Activated CD4-positive, alpha-beta T cell treated with anti-CD3 and anti-CD28 coated beads, Interleukin-2, amount 10 ng/mL, durations not matched to agents 7 days and 5 days (primary cell): Measurements from ENCODE around the gene FUBP3. TPM values are rescaled to one million over a fixed set of nuclear protein-coding genes. Genes with fewer than 3 reads are reported as not detected.

ENCODE experiments used
- CTCF ChIA-PET: fragments of 350-600 bp; sonication (Branson Sonifier 250); formaldehyde crosslinking; loops from one replicate; lab custom pipeline; 2021; ENCODE audit warnings: antibody characterized with exemption; lab: Charles Lee
- POLR2A ChIA-PET: fragments of 350-600 bp; sonication (Branson Sonifier 250); formaldehyde crosslinking; loops from one replicate; lab custom pipeline; 2021; ENCODE audit warnings: antibody characterized with exemption; lab: Charles Lee
- DNase-seq: peaks from one replicate; pipeline ENCODE4 v3.0.0-alpha.2; 2020
- H3K27ac Mint-ChIP-seq: one replicate; pipeline ENCODE4 v1.8.0; 2021; ENCODE audit warnings: mild to moderate bottlenecking, moderate library complexity, mixed read lengths
- H3K27me3 Mint-ChIP-seq: one replicate; pipeline ENCODE4 v1.8.0; 2021; ENCODE audit warnings: mixed read lengths
- H3K36me3 Mint-ChIP-seq: one replicate; pipeline ENCODE4 v1.8.0; 2021; ENCODE audit warnings: low read depth, mixed read lengths
- H3K4me1 Mint-ChIP-seq: one replicate; pipeline ENCODE4 v1.8.0; 2021; ENCODE audit warnings: mixed read lengths
- H3K4me3 Mint-ChIP-seq: one replicate; pipeline ENCODE4 v1.8.0; 2021; ENCODE audit warnings: mild to moderate bottlenecking, moderate library complexity, mixed read lengths
- H3K9me3 Mint-ChIP-seq: one replicate; pipeline ENCODE4 v1.8.0; 2021; ENCODE audit warnings: mixed read lengths
- total RNA-seq, 2 experiments: library from RNA; stranded (reverse); gene quantifications; one replicate each; pipeline ENCODE4 v1.2.3, GENCODE V29; 2021

FUBP3 gene
- total RNA-seq, 2 experiments from 2014 or later, result 34.2 to 34.5 TPM

DNA sequence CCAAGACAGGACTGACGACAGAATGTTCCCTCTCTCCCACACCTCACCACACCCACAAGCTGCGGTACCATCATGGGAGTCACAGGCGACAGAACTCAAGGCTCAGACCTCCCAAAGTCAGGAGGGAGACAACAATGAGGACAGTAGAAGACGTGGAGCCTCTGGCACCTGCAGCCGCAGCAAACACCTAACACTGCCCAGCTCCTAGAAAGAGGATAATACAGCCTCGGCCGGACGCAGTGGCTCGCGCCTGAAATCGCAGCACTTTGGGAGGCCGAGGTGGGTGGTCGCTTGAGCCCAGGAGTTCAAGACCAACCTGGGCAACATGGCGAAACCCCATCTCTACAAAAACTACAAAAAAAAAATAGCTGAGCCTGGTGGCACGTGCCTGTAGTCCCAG lies 71.8 kb downstream of the FUBP3 start:
- Mint-ChIP-seq H3K9me3 (peaks cover 2% of the 10 kb centered on the region), H3K4me3 (no peak overlapping the region), H3K4me1 (no peaks in the 10 kb centered on the region), H3K27me3 (peaks cover 10% of the 10 kb centered on the region), H3K27ac (no peak overlapping the region), H3K36me3 (no peaks in the 10 kb centered on the region)
- ChIA-PET CTCF (no interaction called here), POLR2A (no interaction called here)
- DNase-seq, result no peak

DNA sequence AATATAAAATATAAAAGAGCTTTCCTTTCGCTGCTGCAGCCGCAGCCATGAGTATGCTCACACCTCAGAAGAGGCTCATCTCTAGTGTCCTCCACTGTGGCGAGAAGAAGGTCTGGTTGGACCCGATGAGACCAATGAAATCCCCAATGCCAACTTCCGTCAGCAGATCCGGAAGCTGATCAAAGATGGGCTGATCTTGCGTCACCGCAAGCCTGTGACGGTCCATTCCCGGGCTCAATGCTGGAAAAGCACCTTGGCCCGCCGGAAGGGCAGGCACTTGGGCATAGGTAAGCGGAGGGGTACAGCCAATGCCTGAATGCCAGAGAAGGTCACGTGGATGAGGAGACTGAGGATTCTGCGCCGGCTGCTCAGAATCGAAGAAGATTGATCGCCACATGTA lies 72.4 kb downstream of the FUBP3 start:
- H3K27me3 Mint-ChIP-seq, result peaks cover 13% of the 10 kb centered on the region
- CTCF ChIA-PET, result no interaction called here
- POLR2A ChIA-PET, result no interaction called here
- H3K4me1 Mint-ChIP-seq, result no peaks in the 10 kb centered on the region
- H3K27ac Mint-ChIP-seq, result no peak overlapping the region
- DNase-seq, result no peak
- H3K4me3 Mint-ChIP-seq, result no peak overlapping the region
- peaks cover 2% of the 10 kb centered on the region for H3K9me3 Mint-ChIP-seq
- no peaks in the 10 kb centered on the region for H3K36me3 Mint-ChIP-seq

DNA sequence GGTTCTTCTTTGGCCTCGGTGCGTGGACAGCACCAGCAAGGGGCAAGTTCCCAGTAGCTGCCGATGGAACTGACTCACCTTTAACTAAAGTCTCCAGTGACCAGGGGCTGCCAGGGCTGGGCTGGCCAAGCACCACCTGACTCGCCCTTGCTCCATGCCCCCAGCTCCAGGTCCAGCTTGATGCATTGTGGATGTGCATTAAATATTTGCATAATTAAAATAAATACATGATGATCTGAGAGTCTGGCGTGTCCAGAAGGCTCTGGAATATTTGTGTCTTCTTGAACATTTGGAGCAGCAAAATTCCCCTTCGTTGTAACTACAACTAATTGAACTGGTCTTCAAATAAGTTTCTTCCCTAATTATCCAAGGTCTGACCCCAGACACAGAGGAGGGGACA lies 75.5 kb downstream of the FUBP3 start:
- Mint-ChIP-seq H3K36me3 (no peaks in the 10 kb centered on the region), H3K4me1 (peaks cover 4% of the 10 kb centered on the region), H3K9me3 (no peaks in the 10 kb centered on the region), H3K27me3 (peaks cover 39% of the 10 kb centered on the region), H3K27ac (no peak overlapping the region), H3K4me3 (no peak overlapping the region)
- DNase-seq, result no peak
- CTCF ChIA-PET, result interaction anchor here (0.5 kb wide), 1 partner anchor 871 kb away, joined by 4 read pairs; no protein-coding TSS in a partner anchor
- POLR2A ChIA-PET, result no interaction called here

DNA sequence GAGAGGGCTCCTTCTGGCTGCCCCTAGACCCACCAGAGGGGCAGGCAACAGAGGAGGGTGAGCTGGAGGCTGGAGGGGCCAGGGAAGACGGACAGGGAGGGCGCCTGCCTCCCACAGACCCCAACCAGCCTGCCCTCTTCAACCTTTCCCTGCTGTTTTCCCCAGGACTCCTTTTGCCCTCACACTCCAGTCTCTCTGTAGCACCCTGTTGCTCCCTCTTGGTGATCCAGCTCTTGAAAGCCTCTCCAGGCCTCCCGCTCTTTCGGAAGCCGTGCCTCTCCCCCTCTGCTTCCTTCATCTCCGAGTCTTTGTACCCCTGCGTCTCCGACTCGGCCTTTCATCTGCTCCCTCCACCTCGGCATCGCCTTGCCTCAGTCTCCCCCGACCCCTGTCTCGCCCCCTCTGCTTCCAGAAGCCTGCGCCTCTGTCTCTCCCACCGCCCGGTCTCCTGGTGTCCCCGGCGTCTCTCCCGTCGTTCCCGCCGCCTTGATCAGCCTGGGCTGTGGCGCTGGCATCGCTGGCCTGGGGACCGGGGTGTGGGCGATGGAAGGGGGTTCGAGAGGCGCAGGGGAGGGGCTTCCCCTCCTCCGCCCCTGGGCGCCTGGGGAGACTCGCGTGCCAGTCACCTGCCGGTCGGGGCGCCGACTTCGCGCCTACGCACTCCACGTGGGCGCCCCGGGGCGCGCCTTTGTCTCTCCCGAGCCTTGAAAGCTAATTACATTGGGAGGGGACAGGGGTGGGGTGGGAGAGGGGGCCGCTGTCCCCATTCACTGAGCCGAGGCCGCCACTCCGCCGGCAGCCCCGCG lies 79.7 kb downstream of the FUBP3 start:
- no peak overlapping the region for H3K27ac Mint-ChIP-seq
- no peak overlapping the region for H3K4me3 Mint-ChIP-seq
- H3K9me3 Mint-ChIP-seq, result no peaks in the 10 kb centered on the region
- ChIA-PET POLR2A (no interaction called here), CTCF (no interaction called here)
- peaks cover 8% of the 10 kb centered on the region for H3K4me1 Mint-ChIP-seq
- H3K27me3 Mint-ChIP-seq, result peaks cover 67% of the 10 kb centered on the region
- H3K36me3 Mint-ChIP-seq, result no peaks in the 10 kb centered on the region
- no peak for DNase-seq

DNA sequence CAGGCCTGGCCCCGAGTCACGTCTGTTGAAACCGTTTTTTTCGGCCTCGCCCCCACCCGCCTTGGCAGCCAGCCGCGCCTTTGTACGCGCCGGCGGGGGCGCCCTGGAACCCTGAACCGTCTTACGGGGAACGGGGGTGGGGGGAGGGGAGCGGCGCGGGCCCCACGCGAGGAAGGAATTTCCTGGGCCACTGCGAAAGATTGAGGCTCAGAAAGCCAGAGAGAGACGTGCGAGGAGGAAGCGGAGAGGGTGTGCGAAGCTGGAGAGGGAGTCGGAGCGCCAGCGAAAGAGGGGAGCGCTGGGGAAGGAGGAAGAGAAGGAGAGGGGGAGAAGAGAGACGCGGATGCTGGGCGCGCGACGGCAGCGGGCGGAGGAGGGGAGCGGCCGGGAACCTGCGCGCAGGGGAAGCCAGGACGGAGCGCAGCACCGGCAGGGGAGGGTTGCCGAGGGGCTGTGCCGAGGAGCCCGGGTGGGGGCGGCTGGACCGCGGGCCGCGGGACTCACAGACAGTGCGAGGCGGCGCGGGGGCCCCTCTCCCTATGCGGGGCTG lies 80.4 kb downstream of the FUBP3 start:
- no peaks in the 10 kb centered on the region for H3K36me3 Mint-ChIP-seq
- H3K27me3 Mint-ChIP-seq, result peaks cover 72% of the 10 kb centered on the region
- H3K27ac Mint-ChIP-seq, result no peak overlapping the region
- no peak for DNase-seq
- CTCF ChIA-PET, result no interaction called here
- POLR2A ChIA-PET, result no interaction called here
- H3K4me3 Mint-ChIP-seq, result no peak overlapping the region
- peaks cover 8% of the 10 kb centered on the region for H3K4me1 Mint-ChIP-seq
- H3K9me3 Mint-ChIP-seq, result no peaks in the 10 kb centered on the region

DNA sequence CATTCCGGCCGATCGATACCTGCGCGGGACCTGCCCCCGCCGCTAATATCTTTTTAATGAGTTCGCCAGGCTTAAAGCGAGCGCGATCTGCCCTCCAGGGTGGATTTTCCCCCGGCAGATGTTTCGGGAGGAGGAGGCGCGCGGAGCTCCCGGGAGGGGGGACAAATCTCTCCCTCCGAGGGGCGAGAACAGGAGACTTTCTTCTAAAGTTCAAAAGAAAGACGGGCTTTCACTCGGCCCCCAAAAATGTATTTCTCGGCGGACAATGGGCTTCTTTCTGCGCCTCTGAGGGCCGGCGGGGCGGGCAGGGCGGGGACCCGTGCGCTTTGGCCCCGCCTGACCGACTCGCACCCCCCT lies 80.9 kb downstream of the FUBP3 start:
- CTCF ChIA-PET, result no interaction called here
- Mint-ChIP-seq H3K36me3 (peaks cover under 1% of the 10 kb centered on the region), H3K9me3 (no peaks in the 10 kb centered on the region), H3K27ac (no peak overlapping the region), H3K27me3 (peaks cover 76% of the 10 kb centered on the region), H3K4me1 (peaks cover 9% of the 10 kb centered on the region), H3K4me3 (no peak overlapping the region)
- POLR2A ChIA-PET, result no interaction called here
- no peak for DNase-seq

DNA sequence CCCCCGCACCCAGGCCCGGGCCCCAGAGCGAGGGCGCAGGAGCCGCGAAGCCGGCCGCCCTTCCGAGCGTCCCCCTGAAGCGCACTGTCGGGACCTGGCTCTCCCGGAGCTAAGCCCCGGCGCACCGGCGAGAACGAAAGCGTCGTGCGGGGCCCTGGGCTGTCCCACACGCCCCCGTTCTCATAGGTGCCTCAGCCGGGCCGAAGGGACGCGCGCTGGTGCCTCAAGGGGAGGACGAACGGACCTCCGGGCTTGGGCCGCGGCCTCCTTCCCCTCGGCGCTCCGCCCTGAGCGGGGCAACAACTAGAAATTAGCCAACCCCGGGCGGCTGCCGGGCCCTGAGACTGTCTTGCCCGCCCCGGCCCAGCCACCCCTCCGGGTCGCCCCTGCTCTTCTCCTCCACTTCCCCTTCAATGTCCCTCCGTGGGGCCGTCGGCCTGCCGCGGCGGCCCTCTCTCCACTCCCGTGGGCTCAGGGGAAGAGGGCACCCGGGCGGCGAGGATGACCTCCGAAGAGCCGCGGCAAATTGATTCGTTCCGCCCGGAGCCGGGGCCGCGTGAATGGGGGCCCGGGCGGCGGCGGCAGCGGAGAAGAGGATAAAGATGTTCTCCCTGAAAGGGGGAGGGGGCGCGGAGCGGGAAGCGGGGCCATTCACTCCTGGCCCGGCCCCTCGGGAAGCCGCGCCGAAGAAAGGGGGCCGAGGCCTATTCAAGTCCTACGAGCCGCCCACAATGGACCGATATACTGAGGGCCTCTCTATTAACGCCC lies 81.5 kb downstream of the FUBP3 start:
- peaks cover 75% of the 10 kb centered on the region for H3K27me3 Mint-ChIP-seq
- peaks cover 11% of the 10 kb centered on the region for H3K4me1 Mint-ChIP-seq
- no peak overlapping the region for H3K4me3 Mint-ChIP-seq
- DNase-seq, result no peak
- no peaks in the 10 kb centered on the region for H3K9me3 Mint-ChIP-seq
- H3K27ac Mint-ChIP-seq, result no peak overlapping the region
- CTCF ChIA-PET, result no interaction called here
- POLR2A ChIA-PET, result no interaction called here
- H3K36me3 Mint-ChIP-seq, result peaks cover 3% of the 10 kb centered on the region

DNA sequence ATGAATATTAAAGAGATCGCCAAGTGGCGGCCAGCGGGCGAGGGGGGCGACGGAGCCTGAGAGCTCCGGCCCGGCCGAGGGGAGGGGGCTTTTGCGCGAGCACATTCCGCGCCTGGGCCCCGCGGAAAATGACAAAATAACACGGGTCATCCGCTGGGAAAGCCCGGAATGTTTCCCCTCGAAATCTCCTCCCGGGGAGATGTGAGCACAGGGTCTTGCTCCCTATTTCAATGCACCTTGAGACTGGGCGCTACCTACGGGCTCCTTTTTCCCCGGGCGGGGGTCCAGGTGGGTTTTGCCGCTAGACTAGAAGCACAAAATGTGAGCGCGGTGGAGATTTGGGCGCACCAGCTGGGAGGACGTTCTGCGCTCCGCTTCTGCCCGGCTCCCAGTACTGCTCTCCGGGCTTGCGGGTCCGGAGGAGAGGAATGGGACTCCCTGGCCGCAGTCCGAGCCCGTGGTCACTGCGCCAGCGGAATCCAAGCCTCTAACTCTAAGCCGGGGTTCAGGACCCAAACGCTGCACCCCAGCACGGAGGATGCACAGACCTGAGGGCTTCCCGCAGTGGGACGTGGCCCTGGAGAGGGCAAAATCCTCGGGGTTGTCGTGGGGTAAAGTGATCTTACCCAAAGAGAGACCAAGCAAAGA lies 82.2 kb downstream of the FUBP3 start:
- Mint-ChIP-seq H3K9me3 (no peaks in the 10 kb centered on the region), H3K4me3 (no peak overlapping the region), H3K27ac (no peak overlapping the region), H3K4me1 (peaks cover 11% of the 10 kb centered on the region), H3K27me3 (peaks cover 75% of the 10 kb centered on the region), H3K36me3 (peaks cover 3% of the 10 kb centered on the region)
- DNase-seq, result no peak
- POLR2A ChIA-PET, result no interaction called here
- CTCF ChIA-PET, result no interaction called here

DNA sequence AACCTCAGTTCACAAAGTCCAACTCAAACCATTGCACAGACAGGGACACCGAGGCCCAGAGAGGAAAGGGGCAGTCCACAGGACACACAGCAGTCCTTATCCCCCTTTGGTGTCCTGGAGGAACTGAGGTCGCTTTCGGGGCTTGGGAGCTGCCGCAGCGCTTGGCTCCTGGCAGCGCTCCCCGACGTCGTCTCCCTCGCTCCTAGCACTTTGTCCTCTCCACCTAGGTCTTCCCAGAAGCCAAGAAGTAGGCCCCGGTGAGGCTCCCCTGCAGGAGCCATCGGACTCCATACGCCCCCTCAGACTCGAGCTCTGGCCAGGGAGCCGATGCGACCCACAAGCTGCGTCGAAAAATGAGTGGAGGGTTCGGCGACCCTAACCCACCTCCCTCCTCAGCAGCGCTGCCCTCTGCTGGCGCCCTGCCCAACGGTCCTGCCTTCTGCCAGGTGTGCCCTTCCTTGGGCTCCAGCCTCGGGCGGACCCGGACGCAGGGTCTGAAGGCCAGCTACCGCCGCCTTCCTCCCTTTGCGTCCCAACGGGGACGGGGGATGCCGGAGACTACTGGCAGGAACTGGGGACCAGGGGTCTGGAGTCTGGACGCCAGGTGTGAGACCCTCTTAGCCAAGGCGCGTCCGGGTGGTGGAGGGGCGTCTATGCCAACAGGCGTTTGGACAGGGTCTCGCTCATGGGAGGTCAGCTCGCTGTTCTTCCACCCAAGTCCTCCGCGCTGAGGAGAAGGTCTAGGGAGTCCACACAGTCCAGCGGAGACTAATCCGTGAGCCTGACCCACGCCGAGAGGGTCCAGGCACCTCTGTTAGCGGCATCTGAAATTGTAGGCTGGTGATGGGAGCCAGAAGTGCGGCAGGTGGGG lies 83.0 kb downstream of the FUBP3 start:
- Mint-ChIP-seq H3K4me3 (no peak overlapping the region), H3K27ac (peak overlapping the region; percentile 71), H3K36me3 (peaks cover 3% of the 10 kb centered on the region), H3K4me1 (peaks cover 11% of the 10 kb centered on the region), H3K27me3 (peaks cover 74% of the 10 kb centered on the region), H3K9me3 (no peaks in the 10 kb centered on the region)
- DNase-seq, result no peak
- ChIA-PET CTCF (interaction anchor here (0.6 kb wide), 2 partner anchors 389 to 396 kb away, joined by 3 read pairs; no protein-coding TSS in a partner anchor), POLR2A (no interaction called here)

DNA sequence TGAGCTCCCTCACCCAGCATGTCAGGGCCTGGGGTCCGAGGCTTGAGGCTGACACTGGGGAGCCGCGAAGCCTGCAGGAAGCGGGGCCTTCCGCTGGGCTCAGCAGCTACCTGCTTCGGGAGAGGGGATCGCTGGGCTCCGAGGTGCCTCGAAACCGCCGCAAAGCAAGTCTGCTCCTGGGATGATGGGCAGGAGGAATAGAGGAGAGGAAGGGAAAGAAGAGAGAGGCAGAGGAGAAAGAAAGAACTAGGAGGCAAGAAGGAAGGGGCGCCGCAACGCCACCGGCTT lies 83.5 kb downstream of the FUBP3 start:
- CTCF ChIA-PET, result interaction anchor here (0.6 kb wide), 2 partner anchors 390 to 396 kb away, joined by 3 read pairs; no protein-coding TSS in a partner anchor

DNA sequence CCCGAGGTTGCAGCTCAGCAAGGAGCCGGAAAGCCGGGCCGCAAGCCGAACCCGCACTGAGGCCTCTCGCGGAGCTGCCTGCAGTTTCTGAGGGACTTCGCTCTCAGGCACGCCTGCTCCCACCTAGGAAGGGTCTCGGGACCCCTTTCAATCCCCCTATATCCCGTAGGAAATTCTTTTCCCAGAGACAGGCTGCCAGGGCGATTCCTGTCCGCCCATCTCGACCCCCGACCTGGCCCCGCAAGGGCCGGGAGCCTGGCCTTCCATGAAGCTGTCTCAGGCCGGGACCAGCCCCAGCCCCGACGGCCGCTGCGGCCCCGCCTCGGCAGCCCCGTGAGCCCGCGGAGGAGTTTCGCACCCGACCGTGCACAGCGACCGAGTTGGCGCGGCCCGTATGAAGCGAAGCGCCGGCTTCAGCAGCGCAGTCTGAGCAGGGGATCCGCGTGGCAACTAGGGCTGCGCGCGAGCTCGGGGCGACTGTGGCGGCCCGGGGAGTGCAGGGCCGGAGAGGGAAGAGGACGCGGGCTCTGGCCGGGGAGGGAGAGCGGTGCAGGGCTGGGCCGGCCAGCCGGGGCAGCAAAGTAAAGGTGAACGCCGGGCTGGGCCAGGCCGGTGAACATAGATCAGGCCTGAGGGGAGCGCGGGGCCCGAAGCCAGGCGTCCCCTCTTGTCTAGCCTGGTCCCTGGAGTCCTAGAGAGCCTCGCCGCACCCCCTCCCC lies 84.0 kb downstream of the FUBP3 start:
- Mint-ChIP-seq H3K27ac (peak overlapping the region; percentile 50), H3K27me3 (peaks cover 73% of the 10 kb centered on the region)
- POLR2A ChIA-PET, result no interaction called here

More for the DNA sequence above, 83.5 kb downstream of the FUBP3 start:
- peak overlapping the region; percentile 71 for H3K27ac Mint-ChIP-seq
- H3K27me3 Mint-ChIP-seq, result peaks cover 73% of the 10 kb centered on the region
- H3K4me3 Mint-ChIP-seq, result no peak overlapping the region
- POLR2A ChIA-PET, result no interaction called here
- H3K9me3 Mint-ChIP-seq, result no peaks in the 10 kb centered on the region
- H3K4me1 Mint-ChIP-seq, result peaks cover 11% of the 10 kb centered on the region
- no peak for DNase-seq
- peaks cover 3% of the 10 kb centered on the region for H3K36me3 Mint-ChIP-seq

DNA sequence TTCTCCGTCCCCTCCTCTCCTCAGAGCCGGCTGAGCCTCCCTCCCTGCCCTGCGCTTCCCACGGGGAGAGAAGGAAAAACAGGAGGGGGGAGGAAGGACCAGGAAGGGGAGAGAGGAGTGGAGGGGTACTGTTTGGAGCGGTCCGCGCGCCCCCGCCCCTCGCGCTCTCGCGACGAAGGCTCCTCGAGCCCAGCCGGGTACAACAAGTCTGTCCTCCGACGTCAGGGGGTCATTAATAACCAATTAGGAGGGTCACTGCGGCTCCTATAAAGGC lies 84.5 kb downstream of the FUBP3 start:
- Mint-ChIP-seq H3K36me3 (peaks cover 3% of the 10 kb centered on the region), H3K9me3 (no peaks in the 10 kb centered on the region), H3K27ac (no peak overlapping the region), H3K4me1 (peaks cover 8% of the 10 kb centered on the region), H3K27me3 (peaks cover 71% of the 10 kb centered on the region), H3K4me3 (no peak overlapping the region)
- DNase-seq, result no peak
- ChIA-PET CTCF (no interaction called here), POLR2A (no interaction called here)

More for the DNA sequence above, 84.0 kb downstream of the FUBP3 start:
- Mint-ChIP-seq H3K36me3 (peaks cover 3% of the 10 kb centered on the region), H3K4me1 (peaks cover 10% of the 10 kb centered on the region), H3K9me3 (no peaks in the 10 kb centered on the region), H3K4me3 (no peak overlapping the region)
- CTCF ChIA-PET, result interaction anchor here (0.6 kb wide), 1 partner anchor 397 kb away, joined by 3 read pairs; no protein-coding TSS in a partner anchor
- DNase-seq, result no peak
